ENCODE data around the gene ATP2A2. TPM values are rescaled to one million over a fixed set of nuclear protein-coding genes. Genes with fewer than 3 reads are reported as not detected.

The ATP2A2 gene
- total RNA-seq, 1 experiment from 2014 or later, result 437 TPM

- H3K4me1 Mint-ChIP-seq (ENCODE audit: low read depth, unreplicated experiment), result peaks cover 44% of the 10 kb centered on the region
- H3K9me3 Mint-ChIP-seq (ENCODE audit: low read depth, unreplicated experiment), result no peaks in the 10 kb centered on the region
- intact Hi-C loops (cut with micrococcal nuclease; ENCODE audit: unreplicated experiment), result no loop called here
- BruUV-seq (replicated peaks), result no TSS peak
- H3K27me3 Mint-ChIP-seq (ENCODE audit: unreplicated experiment), result no peaks in the 10 kb centered on the region
- H3K36me3 Mint-ChIP-seq (ENCODE audit: insufficient read depth, unreplicated experiment), result peaks cover 87% of the 10 kb centered on the region
- CTCF ChIA-PET, result interaction anchor here (0.6 kb wide), 1 partner anchor 227 kb away, joined by 3 read pairs; no protein-coding TSS in a partner anchor
- TF ChIP-seq CTCF (IDR thresholded peaks at IDR 0.05; ENCODE audit: unreplicated experiment), result no peak
- no peak overlapping the region for H3K4me3 Mint-ChIP-seq (ENCODE audit: low read depth, unreplicated experiment)
- no peak for DNase-seq
- H3K27ac Mint-ChIP-seq (ENCODE audit: unreplicated experiment), result no peak overlapping the region
These were observed 33.3 kb downstream of the ATP2A2 start for GRCh38 chr12:110314308-110314707.

GRCh38 chr12:110316861-110317260 is 35.8 kb downstream of the ATP2A2 start:
- intact Hi-C loops (cut with micrococcal nuclease; ENCODE audit: unreplicated experiment), result no loop called here
- no peaks in the 10 kb centered on the region for H3K27me3 Mint-ChIP-seq (ENCODE audit: unreplicated experiment)
- peak overlapping the region; percentile 26 for H3K27ac Mint-ChIP-seq (ENCODE audit: unreplicated experiment)
- no peak for TF ChIP-seq CTCF (IDR thresholded peaks at IDR 0.05; ENCODE audit: unreplicated experiment)
- no peak for DNase-seq
- BruUV-seq (replicated peaks), result no TSS peak
- H3K9me3 Mint-ChIP-seq (ENCODE audit: low read depth, unreplicated experiment), result no peaks in the 10 kb centered on the region
- CTCF ChIA-PET, result interaction anchor here (0.6 to 1.0 kb wide), 2 partner anchors 32 to 242 kb away, joined by 3 read pairs; no protein-coding TSS in a partner anchor
- peak overlapping the region; percentile 1 for H3K4me3 Mint-ChIP-seq (ENCODE audit: low read depth, unreplicated experiment)
- H3K36me3 Mint-ChIP-seq (ENCODE audit: insufficient read depth, unreplicated experiment), result peaks cover 75% of the 10 kb centered on the region
- peaks cover 51% of the 10 kb centered on the region for H3K4me1 Mint-ChIP-seq (ENCODE audit: low read depth, unreplicated experiment)

GRCh38 chr12:110317911-110318310 is 36.9 kb downstream of the ATP2A2 start:
- no TSS peak for BruUV-seq (replicated peaks)
- no peak for DNase-seq
- Mint-ChIP-seq H3K4me1 (ENCODE audit: low read depth, unreplicated experiment) (peaks cover 43% of the 10 kb centered on the region), H3K9me3 (ENCODE audit: low read depth, unreplicated experiment) (no peaks in the 10 kb centered on the region), H3K27ac (ENCODE audit: unreplicated experiment) (no peak overlapping the region), H3K4me3 (ENCODE audit: low read depth, unreplicated experiment) (no peak overlapping the region), H3K36me3 (ENCODE audit: insufficient read depth, unreplicated experiment) (peaks cover 75% of the 10 kb centered on the region), H3K27me3 (ENCODE audit: unreplicated experiment) (no peaks in the 10 kb centered on the region)
- TF ChIP-seq CTCF (IDR thresholded peaks at IDR 0.05; ENCODE audit: unreplicated experiment), result no peak
- CTCF ChIA-PET, result no interaction called here
- intact Hi-C loops (cut with micrococcal nuclease; ENCODE audit: unreplicated experiment), result no loop called here

- Mint-ChIP-seq H3K9me3 (ENCODE audit: low read depth, unreplicated experiment) (no peaks in the 10 kb centered on the region), H3K27ac (ENCODE audit: unreplicated experiment) (no peak overlapping the region), H3K27me3 (ENCODE audit: unreplicated experiment) (no peaks in the 10 kb centered on the region), H3K4me1 (ENCODE audit: low read depth, unreplicated experiment) (peaks cover 24% of the 10 kb centered on the region), H3K36me3 (ENCODE audit: insufficient read depth, unreplicated experiment) (peaks cover 79% of the 10 kb centered on the region), H3K4me3 (ENCODE audit: low read depth, unreplicated experiment) (no peak overlapping the region)
- intact Hi-C loops (cut with micrococcal nuclease; ENCODE audit: unreplicated experiment), result no loop called here
- TF ChIP-seq CTCF (IDR thresholded peaks at IDR 0.05; ENCODE audit: unreplicated experiment), result no peak
- BruUV-seq (replicated peaks), result no TSS peak
- CTCF ChIA-PET, result no interaction called here
- no peak for DNase-seq
These were observed 39.5 kb downstream of the ATP2A2 start for GRCh38 chr12:110320550-110320949.

All from Calu3 (cell line).